H1 (cell line): Measurements from ENCODE around the gene NCAPG2. TPM values are rescaled to one million over a fixed set of nuclear protein-coding genes. Genes with fewer than 3 reads are reported as not detected.
A peak's percentile ranks its signal among the peaks of the same experiment; 100 is the strongest.

ENCODE experiments used
- CTCF ChIA-PET: fragments of 300-600 bp; sonication (Branson Sonifier 250); formaldehyde crosslinking; loops from one replicate; lab custom pipeline; 2021; ENCODE audit not compliant: partially characterized antibody; lab: Charles Lee
- POLR2A ChIA-PET: fragments of 300-600 bp; sonication (Branson Sonifier 250); formaldehyde crosslinking; loops from one replicate; lab custom pipeline; 2021; ENCODE audit warnings: inconsistent platforms; ENCODE audit not compliant: partially characterized antibody; lab: Charles Lee
- DNase-seq, 2 experiments: peaks; one replicate each; pipeline versions ENCODE4 v3.0.0 to v3.0.0-alpha.2; 2010 to 2022; ENCODE audit warnings: low spot score in 2 of 2, low read depth in 1 of 2, mixed read lengths in 1 of 2
- FAIRE-seq: peaks from 2 replicates; lab custom pipeline; 2011; peaks lifted over from hg19 to GRCh38; lab: Jason Lieb, UNC
- H2AFZ ChIP-seq: 2 replicates; pipeline ENCODE4 v1.8.1; 2012; ENCODE audit warnings: low read length, inconsistent platforms
- H2AK5ac ChIP-seq: 2 replicates; pipeline ENCODE4 v1.6.1; 2013; ENCODE audit warnings: low read depth, low read length
- H2BK120ac ChIP-seq: replicated peaks from 2 replicates; pipeline ENCODE3; 2013; ENCODE audit warnings: low read depth, low read length, inconsistent platforms
- H2BK12ac ChIP-seq: 2 replicates; pipeline ENCODE4 v1.6.1; 2013; ENCODE audit warnings: low read depth, low read length
- H2BK15ac ChIP-seq: 2 replicates; pipeline ENCODE4 v1.6.1; 2013; ENCODE audit warnings: low read length
- H2BK20ac ChIP-seq: 2 replicates; pipeline ENCODE4 v1.6.1; 2013; ENCODE audit warnings: low read length
- H2BK5ac ChIP-seq: 2 replicates; pipeline ENCODE4 v1.6.1; 2013; ENCODE audit warnings: low read depth, low read length
- H3K14ac ChIP-seq: 2 replicates; pipeline ENCODE4 v1.6.1; 2013; ENCODE audit warnings: inconsistent platforms; ENCODE audit not compliant: insufficient read length
- H3K18ac ChIP-seq: 2 replicates; pipeline ENCODE4 v1.6.1; 2013; ENCODE audit warnings: low read length; ENCODE audit errors: extremely low read depth
- H3K23ac ChIP-seq: 2 replicates; pipeline ENCODE4 v1.6.1; 2013; ENCODE audit warnings: inconsistent platforms; ENCODE audit not compliant: insufficient read length
- H3K23me2 ChIP-seq: 2 replicates; pipeline ENCODE4 v1.6.1; 2013; ENCODE audit warnings: low read depth, low read length
- H3K27ac ChIP-seq: 2 replicates; pipeline ENCODE4 v1.6.1; 2011; ENCODE audit warnings: low read depth, low read length, inconsistent platforms
- H3K27me3 ChIP-seq, 4 experiments: replicated peaks in 1 of 4; 1 replicate in 1 of 4; 2 replicates in 3 of 4; pipeline versions ENCODE4 v1.6.1 to v1.8.1; 2011 to 2013; ENCODE audit warnings: low read length in 3 of 4, mild to moderate bottlenecking in 3 of 4, inconsistent platforms in 2 of 4, mixed read lengths in 2 of 4, moderate library complexity in 1 of 4; ENCODE audit not compliant: control insufficient read depth in 3 of 4, insufficient read depth in 3 of 4; ENCODE audit errors: extremely low read depth in 1 of 4
- H3K36me3 ChIP-seq, 4 experiments: 2 replicates each; pipeline versions ENCODE4 v1.6.1 to v1.8.1; 2011 to 2013; ENCODE audit warnings: mild to moderate bottlenecking in 4 of 4, low read length in 3 of 4, moderate library complexity in 2 of 4, control low read depth in 1 of 4, inconsistent platforms in 1 of 4; ENCODE audit not compliant: insufficient read depth in 4 of 4, control insufficient read depth in 2 of 4
- H3K4ac ChIP-seq: replicated peaks from 2 replicates; pipeline ENCODE3; 2013; ENCODE audit warnings: low read length, low read depth, mixed read lengths, inconsistent platforms; ENCODE audit not compliant: insufficient read length
- H3K4me1 ChIP-seq, 4 experiments: replicated peaks in 1 of 4; 1 replicate in 1 of 4; 2 replicates in 3 of 4; pipeline versions ENCODE4 v1.6.1 to v1.8.1; 2011 to 2013; ENCODE audit warnings: low read length in 3 of 4, inconsistent platforms in 2 of 4, mixed read lengths in 1 of 4; ENCODE audit not compliant: insufficient read depth in 4 of 4, control insufficient read depth in 3 of 4
- H3K4me2 ChIP-seq, 2 experiments: 2 replicates each; pipeline versions ENCODE4 v1.6.1 to v1.8.1; 2011 to 2013; ENCODE audit warnings: low read depth in 2 of 2, low read length in 2 of 2, control low read depth in 1 of 2, inconsistent platforms in 1 of 2, mild to moderate bottlenecking in 1 of 2; ENCODE audit not compliant: insufficient read depth in 1 of 2
- H3K4me3 ChIP-seq, 4 experiments: fragments of 200-600, 300-600 bp in 1 of 4; sonication (generic), shearing (Covaris generic), sonication (Bioruptor Twin) in 1 of 4; 2 replicates each; pipeline versions ENCODE4 v1.5.1 to v1.8.1; 2011 to 2016; ENCODE audit warnings: low read length in 4 of 4, low read depth in 3 of 4, control low read depth in 2 of 4, inconsistent platforms in 2 of 4, mild to moderate bottlenecking in 2 of 4, mixed read lengths in 1 of 4, moderate library complexity in 1 of 4; ENCODE audit not compliant: insufficient read depth in 2 of 4; ENCODE audit errors: extremely low read depth in 1 of 4
- H3K56ac ChIP-seq: replicated peaks from 2 replicates; pipeline ENCODE3; 2013; ENCODE audit warnings: low read depth, mild to moderate bottlenecking, mixed read lengths, low read length, inconsistent platforms; ENCODE audit not compliant: insufficient read length
- H3K79me1 ChIP-seq: 2 replicates; pipeline ENCODE4 v1.6.1; 2013; ENCODE audit warnings: low read depth, low read length, control low read depth
- H3K79me2 ChIP-seq, 2 experiments: 2 replicates each; pipeline versions ENCODE4 v1.6.1 to v1.8.1; 2012 to 2013; ENCODE audit warnings: low read length in 2 of 2, mild to moderate bottlenecking in 2 of 2, inconsistent platforms in 1 of 2; ENCODE audit not compliant: insufficient read depth in 2 of 2, control insufficient read depth in 1 of 2
- H3K9ac ChIP-seq, 4 experiments: replicated peaks in 1 of 4; 1 replicate in 1 of 4; 2 replicates in 3 of 4; pipeline versions ENCODE4 v1.6.1 to v1.8.1; 2011 to 2013; ENCODE audit warnings: low read depth in 3 of 4, low read length in 3 of 4, control low read depth in 2 of 4, mild to moderate bottlenecking in 2 of 4, moderate library complexity in 2 of 4, inconsistent platforms in 1 of 4; ENCODE audit errors: extremely low read depth in 1 of 4
- H3K9me3 ChIP-seq, 2 experiments: 2 replicates each; pipeline versions ENCODE4 v1.6.1 to v1.8.1; 2012 to 2013; ENCODE audit warnings: mild to moderate bottlenecking in 2 of 2, moderate library complexity in 2 of 2, control low read depth in 1 of 2, inconsistent platforms in 1 of 2, low read depth in 1 of 2, low read length in 1 of 2, mixed read lengths in 1 of 2; ENCODE audit not compliant: insufficient read depth in 2 of 2
- H4K20me1 ChIP-seq, 2 experiments: replicated peaks in 1 of 2; 2 replicates each; pipeline versions ENCODE3 to v1.8.1; 2011 to 2013; ENCODE audit warnings: inconsistent platforms in 2 of 2, low read length in 2 of 2, mild to moderate bottlenecking in 1 of 2; ENCODE audit not compliant: insufficient read depth in 2 of 2, control insufficient read depth in 1 of 2
- H4K5ac ChIP-seq: 2 replicates; pipeline ENCODE4 v1.6.1; 2013; ENCODE audit warnings: low read length, low read depth, mixed read lengths, inconsistent platforms; ENCODE audit not compliant: insufficient read length
- H4K8ac ChIP-seq: 2 replicates; pipeline ENCODE4 v1.8.0; 2013; ENCODE audit warnings: mild to moderate bottlenecking, moderate library complexity, low read length, inconsistent platforms; ENCODE audit not compliant: insufficient read depth; ENCODE audit errors: extremely low read depth
- H4K91ac ChIP-seq: replicated peaks from 2 replicates; pipeline ENCODE3; 2013; ENCODE audit warnings: low read length, mixed read lengths, inconsistent platforms; ENCODE audit not compliant: insufficient read length
- ATF3 ChIP-seq: IDR thresholded peaks from 2 replicates; pipeline ENCODE4 v1.6.1; 2011; ENCODE audit warnings: low read depth, mild to moderate bottlenecking, low read length; ENCODE audit not compliant: insufficient read depth
- CHD2 ChIP-seq: IDR thresholded peaks from 2 replicates; pipeline ENCODE4 v1.6.1; 2012; ENCODE audit warnings: low read length, improper control_type of control experiment
- JUN ChIP-seq: IDR thresholded peaks from 2 replicates; pipeline ENCODE4 v1.6.1; 2011; ENCODE audit warnings: low read depth, mild to moderate bottlenecking, improper control_type of control experiment, low read length
- JUND ChIP-seq: IDR thresholded peaks from 2 replicates; pipeline ENCODE4 v1.6.1; 2011; ENCODE audit warnings: mild to moderate bottlenecking, improper control_type of control experiment, low read length
- KDM4A ChIP-seq: IDR thresholded peaks from one replicate; pipeline ENCODE4 v1.7.1; 2012; ENCODE audit warnings: low read depth, mild to moderate bottlenecking, moderate library complexity, low read length, inconsistent platforms; ENCODE audit not compliant: severe bottlenecking
- MAX ChIP-seq: IDR thresholded peaks from 2 replicates; pipeline ENCODE4 v1.6.1; 2012; ENCODE audit warnings: inconsistent platforms
- NANOG ChIP-seq: IDR thresholded peaks from 2 replicates; pipeline ENCODE4 v1.6.1; 2011; ENCODE audit warnings: low read length, low read depth, mild to moderate bottlenecking, inconsistent platforms; ENCODE audit not compliant: insufficient read depth, poor library complexity, severe bottlenecking
- PHF8 ChIP-seq: fragments of 200-600 bp; sonication (generic); conservative IDR thresholded peaks from 2 replicates; pipeline ENCODE4 v1.7.1; 2012; ENCODE audit warnings: low read depth, mild to moderate bottlenecking, inconsistent platforms, low read length, moderate library complexity
- POLR2A ChIP-seq, 2 experiments: IDR thresholded peaks; 1 replicate in 1 of 2; 2 replicates in 1 of 2; pipeline ENCODE4 v1.6.1; 2011; ENCODE audit warnings: low read depth in 2 of 2, low read length in 2 of 2, mild to moderate bottlenecking in 2 of 2; ENCODE audit errors: control extremely low read depth in 1 of 2
- POLR2AphosphoS5 ChIP-seq: IDR thresholded peaks from 2 replicates; pipeline ENCODE4 v1.6.1; 2011; ENCODE audit warnings: low read depth, low read length
- RNF2 ChIP-seq: fragments of 200-900, 300-1000 bp; sonication (generic); IDR thresholded peaks from 2 replicates; pipeline ENCODE4 v1.7.1; 2016; ENCODE audit warnings: borderline replicate concordance, low read depth, mild to moderate bottlenecking, antibody characterized with exemption, low read length; ENCODE audit not compliant: poor library complexity, severe bottlenecking; ENCODE audit errors: missing control alignments
- SIRT6 ChIP-seq: IDR thresholded peaks from one replicate; pipeline ENCODE4 v1.7.1; 2012; ENCODE audit warnings: low read length, inconsistent platforms
- TAF7 ChIP-seq: optimal IDR thresholded peaks from 2 replicates; pipeline ENCODE3; 2011; ENCODE audit warnings: low read depth, mild to moderate bottlenecking, inconsistent platforms, low read length, moderate library complexity, borderline replicate concordance
- TBP ChIP-seq: IDR thresholded peaks from 2 replicates; pipeline ENCODE4 v1.6.1; 2011; ENCODE audit warnings: low read depth, low read length, improper control_type of control experiment
- WGBS, 2 experiments: shearing (Covaris generic) in 1 of 2; methylation state at CpG; one replicate each; pipeline versions ENCODE4 v1.1.6 to v1.1.7; 2013 to 2015; ENCODE audit warnings: low lambda C conversion rate in 2 of 2, mixed read lengths in 2 of 2, inconsistent platforms in 1 of 2, low coverage in 1 of 2, missing lambda C conversion rate in 1 of 2; ENCODE audit not compliant: insufficient replicate concordance in 2 of 2, insufficient coverage in 1 of 2, insufficient read length in 1 of 2; ENCODE audit errors: extremely low coverage in 1 of 2, missing lambda C conversion rate in 1 of 2; 5-methylcytosine and 5-hydroxymethylcytosine counted together
- polyA plus RNA-seq, 7 experiments: library from polyadenylated mRNA; depleted of rRNA in 3 of 7; stranded (reverse) in 5 of 7; unstranded in 2 of 7; fragments of >200 nt in 5 of 7; fragments of 200-250 nt in 2 of 7; gene quantifications; 1 replicate in 5 of 7; 2 replicates in 1 of 7; 4 replicates in 1 of 7; pipeline versions ENCODE4 v1.2.1 to v1.2.3, GENCODE V29; 2011 to 2013; ENCODE audit warnings: missing spikeins in 2 of 7, mixed read lengths in 2 of 7
- total RNA-seq: library from RNA; stranded (reverse); fragmentation: NEBNext Ultra II Directional; extraction: Animal tissue kit (Norgen Biotek cat#: 25700); gene quantifications from 2 replicates; pipeline ENCODE4 v1.2.1, GENCODE V29; 2021

The NCAPG2 gene
- total and polyA plus RNA-seq, 2 of the 8 experiments (the other 6 are each of a cell fraction or from before 2014, with no cell fraction given), result 49.9 to 119 TPM

GRCh38 chr7:158666401-158666800, 38.2 kb downstream of the NCAPG2 start:
- CTCF ChIA-PET, result no interaction called here
- FAIRE-seq, result no peak
- no peak overlapping the region for H3K23ac ChIP-seq
- no peak for TF ChIP-seq NANOG
- TF ChIP-seq ATF3, result no peak
- TF ChIP-seq MAX, result no peak
- TF ChIP-seq CHD2, result no peak
- TF ChIP-seq JUND, result no peak
- no peak for TF ChIP-seq SIRT6
- TF ChIP-seq TBP, result no peak
- TF ChIP-seq TAF7, result no peak
- TF ChIP-seq POLR2AphosphoS5, result no peak
- no peak for TF ChIP-seq RNF2
- TF ChIP-seq POLR2A (IDR thresholded peaks at IDR 0.05; ENCODE audit: control extremely low read depth in 1 of 2, low read depth in 2 of 2, low read length in 2 of 2), result no peak
- no peak for TF ChIP-seq PHF8
- TF ChIP-seq JUN, result no peak
- TF ChIP-seq KDM4A, result no peak

More at GRCh38 chr7:158666401-158666800, 38.2 kb downstream of the NCAPG2 start:
- Histone ChIP-seq H3K27ac (no peak overlapping the region), H3K9ac (no peak overlapping the region), H4K5ac (no peak overlapping the region), H2BK120ac (no peak overlapping the region), H2BK20ac (no peak overlapping the region), H3K27me3 (no peaks in the 10 kb centered on the region), H3K79me1 (peaks cover 8% of the 10 kb centered on the region), H3K56ac (no peak overlapping the region), H3K18ac (no peak overlapping the region), H3K79me2 (0 out of 4 replicates have a peak, but pooled peaks cover 0 to 2% of the 10 kb centered on the region in 2 experiments), H4K20me1 (peaks cover 6 to 11% of the 10 kb centered on the region in 2 experiments), H3K14ac (no peak overlapping the region), H3K36me3 (peaks cover 13 to 76% (median 54%) of the 10 kb centered on the region in 4 experiments), H2BK15ac (no peak overlapping the region), H3K9me3 (no peaks in the 10 kb centered on the region), H2AFZ (no peak overlapping the region), H3K4me1 (no peaks in the 10 kb centered on the region), H3K4ac (no peak overlapping the region), H3K23me2 (no peaks in the 10 kb centered on the region; the same call in 1 of the 2 replicates), H2BK5ac (0 out of 2 replicates have a peak overlapping the region, but pooled peaks have one; percentile 14), H3K4me3 (no peak overlapping the region), H2BK12ac (no peak overlapping the region), H2AK5ac (no peak overlapping the region), H4K91ac (no peak overlapping the region), H3K4me2 (no peak overlapping the region), H4K8ac (no peak overlapping the region)
- WGBS, 2 experiments, result 95% methylated on average over 5 of the region's 5 CpGs; no CpG with 5 or more reads in 1 of the 2 experiments
- DNase-seq, result no peak
- POLR2A ChIA-PET, result no interaction called here
